GM12878 (cell line): ENCODE results near the gene RAD9A. TPM values are rescaled to one million over a fixed set of nuclear protein-coding genes. Genes with fewer than 3 reads are reported as not detected.

Experiments
- BCLAF1 ChIP-seq: fragments of 450-650 bp; IDR thresholded peaks from 2 replicates; pipeline ENCODE4 v1.6.1; 2017; ENCODE audit warnings: antibody characterized with exemption, mild to moderate bottlenecking, moderate library complexity
- BMI1 ChIP-seq: fragments of 450-650 bp; IDR thresholded peaks from 2 replicates; pipeline ENCODE4 v1.6.1; 2016; ENCODE audit warnings: mild to moderate bottlenecking, moderate library complexity, borderline replicate concordance
- CUX1 ChIP-seq: IDR thresholded peaks from 2 replicates; pipeline ENCODE4 v1.6.1; 2012; ENCODE audit warnings: improper control_type of control experiment, low read depth, low read length; ENCODE audit not compliant: insufficient replicate concordance
- DPF2 ChIP-seq: fragments of 450-650 bp; IDR thresholded peaks from 2 replicates; pipeline ENCODE4 v1.6.1; 2017; ENCODE audit warnings: mild to moderate bottlenecking
- E4F1 ChIP-seq: fragments of 450-650 bp; IDR thresholded peaks from 2 replicates; pipeline ENCODE4 v1.6.1; 2018; ENCODE audit warnings: borderline replicate concordance, mild to moderate bottlenecking; ENCODE audit not compliant: partially characterized antibody
- KDM1A ChIP-seq: fragments of 200-600 bp; sonication (generic); IDR thresholded peaks from 2 replicates; pipeline ENCODE4 v1.6.1; 2016; ENCODE audit warnings: borderline replicate concordance
- MTA2 ChIP-seq: fragments of 450-650 bp; IDR thresholded peaks from 2 replicates; pipeline ENCODE4 v1.6.1; 2016; ENCODE audit warnings: low read depth, mild to moderate bottlenecking, moderate library complexity
- POU2F2 ChIP-seq: IDR thresholded peaks from 3 replicates; pipeline ENCODE4 v1.6.1; 2011; ENCODE audit warnings: low read depth, mild to moderate bottlenecking, low read length, borderline replicate concordance
- RELA ChIP-seq: fragments of 450-650 bp; IDR thresholded peaks from 2 replicates; pipeline ENCODE4 v1.8.0; 2014; ENCODE audit warnings: borderline replicate concordance; ENCODE audit not compliant: partially characterized antibody
- RELB ChIP-seq: fragments of 450-650 bp; IDR thresholded peaks from 2 replicates; pipeline ENCODE4 v1.6.1; 2017; ENCODE audit warnings: low read depth, mild to moderate bottlenecking, moderate library complexity
- SIX5 ChIP-seq: IDR thresholded peaks from 2 replicates; pipeline ENCODE4 v1.6.1; 2011; ENCODE audit warnings: mild to moderate bottlenecking, low read depth, low read length, moderate library complexity; ENCODE audit not compliant: severe bottlenecking
- ZBTB33 ChIP-seq: fragments of 450-650 bp; IDR thresholded peaks from 2 replicates; pipeline ENCODE4 v1.6.1; 2017; ENCODE audit warnings: mild to moderate bottlenecking
- polyA plus RNA-seq, 11 experiments: library from polyadenylated mRNA; depleted of rRNA in 4 of 11; unstranded in 6 of 11; stranded (reverse) in 5 of 11; fragments of >200 nt; fragmentation: Nextera tagmentation in 4 of 11; fragmentation: Illumina TruSeq in 1 of 11; extraction: Ambion mirVana in 4 of 11; extraction: Trizol in 1 of 11; gene quantifications; 1 replicate in 1 of 11; 2 replicates in 10 of 11; pipeline versions ENCODE4 v1.2.1 to v1.2.3, GENCODE V29; 2011 to 2016; ENCODE audit warnings: inconsistent platforms in 2 of 11, missing spikeins in 2 of 11, low read depth in 1 of 11
- total RNA-seq, 4 experiments: library from RNA; depleted of rRNA in 3 of 4; stranded (reverse); fragments of >200 nt in 3 of 4; fragmentation: Illumina TruSeq in 1 of 4; extraction: Trizol in 1 of 4; gene quantifications; 2 replicates each; pipeline versions ENCODE4 v1.2.1 to v1.2.3, GENCODE V29; 2013 to 2021

Gene RAD9A
- total and polyA plus RNA-seq, 10 of the 15 experiments (the other 5 are each of a cell fraction or from before 2014, with no cell fraction given) = 1.1 to 36.2 (median 19.8) TPM

- no peak for TF ChIP-seq CUX1
- no peak for TF ChIP-seq E4F1
- 0 out of 3 replicates have a peak, but pooled peaks have one; percentile 30 for TF ChIP-seq POU2F2
- no peak for TF ChIP-seq SIX5
- no peak for TF ChIP-seq MTA2
- TF ChIP-seq KDM1A = no peak
- 0 out of 2 replicates have a peak, but pooled peaks have one; percentile 15 for TF ChIP-seq RELB
- peak; percentile 12; the same call in 1 of the 2 replicates for TF ChIP-seq DPF2
- no peak for TF ChIP-seq ZBTB33
- no peak for TF ChIP-seq BMI1
- TF ChIP-seq BCLAF1 = no peak
- peak; percentile 28 for TF ChIP-seq RELA
Observed at GRCh38 chr11:67351275-67352005, 40.3 kb upstream of the RAD9A start (continued).
